Putamen (tissue), 1 donor: ENCODE data around the gene RPL12.

Experiments
- DNase-seq: peaks from one replicate; pipeline ENCODE4 v3.0.0-alpha.2; 2016; ENCODE audit warnings: low spot score

RPL12 gene

GRCh38 chr9:127450830-127451607, at the start of gene RPL12, which contains the start of gene LRSAM1:
TSS of gene RPL12 (minus strand) at chr9:127451406. CDS start at chr9:127451317, 89 bp downstream.
TSS of gene LRSAM1 (plus strand) at chr9:127451510. CDS start at chr9:127454528, 3,018 bp downstream.
- DNase-seq, result peak; percentile 93

- DNase-seq, result no peak
Observed at GRCh38 chr9:127500862-127501261, 49.7 kb upstream of the RPL12 start.

- DNase-seq, result no peak
Observed at GRCh38 chr9:127500399-127500798, 49.2 kb upstream of the RPL12 start.

- DNase-seq, result no peak
Observed at GRCh38 chr9:127498298-127498697, 47.1 kb upstream of the RPL12 start.

GRCh38 chr9:127497656-127498290, 46.6 kb upstream of the RPL12 start:
- DNase-seq, result no peak

- no peak for DNase-seq
Observed at GRCh38 chr9:127496974-127497373, 45.8 kb upstream of the RPL12 start.

GRCh38 chr9:127495884-127496555, 44.8 kb upstream of the RPL12 start:
- DNase-seq, result no peak

GRCh38 chr9:127494304-127494702, 43.1 kb upstream of the RPL12 start:
- no peak for DNase-seq

GRCh38 chr9:127493592-127494303, 42.5 kb upstream of the RPL12 start:
- no peak for DNase-seq

GRCh38 chr9:127492616-127493015, 41.4 kb upstream of the RPL12 start:
- no peak for DNase-seq

GRCh38 chr9:127491516-127491915, 40.3 kb upstream of the RPL12 start:
- DNase-seq, result no peak

- no peak for DNase-seq
Observed at GRCh38 chr9:127490535-127491230, 39.5 kb upstream of the RPL12 start.

- no peak for DNase-seq
Observed at GRCh38 chr9:127489471-127490115, 38.4 kb upstream of the RPL12 start.

- DNase-seq, result no peak
Observed at GRCh38 chr9:127488946-127489345, 37.7 kb upstream of the RPL12 start.

- DNase-seq, result no peak
Observed at GRCh38 chr9:127485995-127486394, 34.8 kb upstream of the RPL12 start.

GRCh38 chr9:127482662-127483061, 31.5 kb upstream of the RPL12 start:
- no peak for DNase-seq

- DNase-seq, result no peak
Observed at GRCh38 chr9:127479507-127480081, 28.4 kb upstream of the RPL12 start.

- DNase-seq, result no peak
Observed at GRCh38 chr9:127474592-127474991, 23.4 kb upstream of the RPL12 start.

GRCh38 chr9:127473932-127474331, 22.7 kb upstream of the RPL12 start:
- no peak for DNase-seq

GRCh38 chr9:127473501-127473900, 22.3 kb upstream of the RPL12 start:
- DNase-seq, result no peak

- DNase-seq, result no peak
Observed at GRCh38 chr9:127470662-127471061, 19.5 kb upstream of the RPL12 start.
